Esophagus muscularis mucosa (tissue), 4 donors: Measurements from ENCODE around the gene PTX4. TPM values are rescaled to one million over a fixed set of nuclear protein-coding genes. Genes with fewer than 3 reads are reported as not detected.

Experiments
- DNase-seq: peaks from one replicate; pipeline ENCODE4 v3.0.0-alpha.2; 2017; ENCODE audit errors: extremely low spot score
- H3K27ac ChIP-seq, 4 donors: fragments of 200-600 bp; sonication (generic); replicated peaks in 1 of 4; 1 replicate in 3 of 4; 2 replicates in 1 of 4; pipeline ENCODE4 v1.5.1; 2016 to 2019; ENCODE audit warnings: mild to moderate bottlenecking in 1 of 4
- H3K27me3 ChIP-seq, 4 donors: fragments of 200-600 bp; sonication (generic); one replicate each; pipeline versions ENCODE4 v1.5.1 to v1.6.0; 2016 to 2019
- H3K36me3 ChIP-seq, 4 donors: fragments of 200-600 bp; sonication (generic); one replicate each; pipeline ENCODE4 v1.5.1; 2016 to 2019
- H3K4me1 ChIP-seq, 4 donors: fragments of 200-600 bp; sonication (generic); one replicate each; pipeline ENCODE4 v1.5.1; 2016 to 2019
- H3K4me3 ChIP-seq, 4 donors: fragments of 200-600 bp; sonication (generic); 1 replicate in 2 of 4; 2 replicates in 2 of 4; pipeline ENCODE4 v1.5.1; 2016 to 2019; ENCODE audit warnings: mild to moderate bottlenecking in 4 of 4, moderate library complexity in 1 of 4
- H3K9me3 ChIP-seq, 4 donors: fragments of 200-600 bp; sonication (generic); 1 replicate in 3 of 4; 2 replicates in 1 of 4; pipeline ENCODE4 v1.5.1; 2016 to 2019
- CTCF ChIP-seq, 3 experiments: fragments of 200-600 bp in 2 of 3; fragments of 450-650 bp in 1 of 3; sonication (generic) in 2 of 3; IDR thresholded peaks; one replicate each; pipeline ENCODE4 v1.5.1; 2017 to 2019; ENCODE audit warnings: antibody characterized with exemption in 3 of 3, mild to moderate bottlenecking in 2 of 3, moderate library complexity in 1 of 3
- EP300 ChIP-seq: sonication (generic); formaldehyde crosslinking; IDR thresholded peaks from one replicate; pipeline ENCODE4 v1.6.1; 2017; ENCODE audit warnings: antibody characterized with exemption
- POLR2A ChIP-seq: fragments of 450-650 bp; IDR thresholded peaks from one replicate; pipeline ENCODE4 v1.6.1; 2017; ENCODE audit warnings: antibody characterized with exemption, moderate library complexity, mild to moderate bottlenecking, low read depth
- POLR2AphosphoS5 ChIP-seq, 2 donors: sonication (generic); formaldehyde crosslinking; IDR thresholded peaks; one replicate each; pipeline ENCODE4 v1.6.1; 2017; ENCODE audit warnings: antibody characterized with exemption in 2 of 2
- WGBS: methylation state at CpG from one replicate; pipeline ENCODE4 v1.1.5; 2018; 5-methylcytosine and 5-hydroxymethylcytosine counted together
- intact Hi-C: fragments of 100-400 bp; cut with DNase I; formaldehyde crosslinking; loops from one replicate; pipeline ENCODE4 v1.15.1; 2023
- total RNA-seq, 4 donors: library from RNA; depleted of rRNA; stranded (reverse); fragments of >200 nt; gene quantifications; one replicate each; pipeline versions ENCODE4 v1.1.0 to v1.2.1, GENCODE V29; 2016

Gene PTX4
- total RNA-seq, 4 donors from 2014 or later: 0.39 to 0.75 (median 0.66) TPM; not detected in 1

- DNase-seq: no peak
- TF ChIP-seq CTCF (IDR thresholded peaks at IDR 0.05) (no peak), POLR2AphosphoS5 (IDR thresholded peaks at IDR 0.05) (no peak), EP300 (no peak), POLR2A (no peak)
- whole genome bisulfite sequencing: 61% methylated on average over 15 of the region's 15 CpGs
- no peak overlapping the region for H3K4me3 ChIP-seq
- H3K4me1 ChIP-seq: peaks cover 16 to 24% (median 21%) of the 10 kb centered on the region in 4 donors
- H3K27ac ChIP-seq: peak overlapping the region in 1 of 4 donors; percentile 30
- peaks cover 0 to 7% (median 3%) of the 10 kb centered on the region in 4 donors for H3K9me3 ChIP-seq
- H3K27me3 ChIP-seq: no peaks in the 10 kb centered on the region
- intact Hi-C loops: no loop called here
- H3K36me3 ChIP-seq: peaks cover 0 to 68% (median 36%) of the 10 kb centered on the region in 4 donors
Measured at GRCh38 chr16:1512774-1513173, 24.0 kb upstream of the PTX4 start.

- Histone ChIP-seq H3K9me3 (peaks cover 0 to 7% (median 3%) of the 10 kb centered on the region in 4 donors), H3K27me3 (no peaks in the 10 kb centered on the region), H3K4me1 (peaks cover 16 to 24% (median 21%) of the 10 kb centered on the region in 4 donors), H3K36me3 (peaks cover 0 to 72% (median 43%) of the 10 kb centered on the region in 4 donors), H3K27ac (peak overlapping the region in 1 of 4 donors; percentile 30), H3K4me3 (no peak overlapping the region)
- WGBS: 69% methylated on average over 30 of the region's 30 CpGs
- no peak for TF ChIP-seq CTCF (IDR thresholded peaks at IDR 0.05)
- no peak for TF ChIP-seq POLR2A
- TF ChIP-seq POLR2AphosphoS5 (IDR thresholded peaks at IDR 0.05): no peak
- TF ChIP-seq EP300: no peak
- no peak for DNase-seq
- intact Hi-C loops: no loop called here
Measured at GRCh38 chr16:1511662-1512569, 23.2 kb upstream of the PTX4 start.

DNA sequence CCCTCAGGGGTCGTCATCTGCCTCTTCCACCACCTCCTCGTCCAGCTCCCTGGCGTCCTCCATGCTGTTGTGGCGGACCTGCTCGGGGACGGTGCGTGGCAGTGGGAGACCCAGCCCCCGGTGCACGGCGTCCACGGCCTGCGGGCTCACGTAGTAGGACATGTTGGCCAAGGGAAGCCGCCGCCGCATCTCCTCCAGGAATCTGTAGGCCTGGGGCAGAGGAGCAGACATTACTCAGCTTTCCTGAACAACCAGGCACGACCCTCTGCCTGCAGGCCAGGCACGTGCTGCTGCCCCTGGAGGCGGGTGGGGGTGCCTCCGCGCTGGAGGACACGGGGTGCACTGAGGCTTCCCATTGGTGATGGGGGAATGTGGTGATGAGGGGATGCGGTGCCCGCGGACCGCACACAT lies 22.2 kb upstream of the PTX4 start:
- WGBS: 89% methylated on average over 15 of the region's 26 CpGs
- H3K4me1 ChIP-seq: peaks cover 16 to 24% (median 21%) of the 10 kb centered on the region in 4 donors
- peaks cover 0 to 7% (median 3%) of the 10 kb centered on the region in 4 donors for H3K9me3 ChIP-seq
- no peak overlapping the region for H3K27ac ChIP-seq
- no peak for DNase-seq
- intact Hi-C loops: no loop called here
- H3K27me3 ChIP-seq: no peaks in the 10 kb centered on the region
- no peak for TF ChIP-seq EP300
- no peak for TF ChIP-seq POLR2AphosphoS5 (IDR thresholded peaks at IDR 0.05)
- no peak for TF ChIP-seq CTCF (IDR thresholded peaks at IDR 0.05)
- TF ChIP-seq POLR2A: no peak
- peaks cover 4 to 82% (median 53%) of the 10 kb centered on the region in 4 donors for H3K36me3 ChIP-seq
- no peak overlapping the region for H3K4me3 ChIP-seq

DNA sequence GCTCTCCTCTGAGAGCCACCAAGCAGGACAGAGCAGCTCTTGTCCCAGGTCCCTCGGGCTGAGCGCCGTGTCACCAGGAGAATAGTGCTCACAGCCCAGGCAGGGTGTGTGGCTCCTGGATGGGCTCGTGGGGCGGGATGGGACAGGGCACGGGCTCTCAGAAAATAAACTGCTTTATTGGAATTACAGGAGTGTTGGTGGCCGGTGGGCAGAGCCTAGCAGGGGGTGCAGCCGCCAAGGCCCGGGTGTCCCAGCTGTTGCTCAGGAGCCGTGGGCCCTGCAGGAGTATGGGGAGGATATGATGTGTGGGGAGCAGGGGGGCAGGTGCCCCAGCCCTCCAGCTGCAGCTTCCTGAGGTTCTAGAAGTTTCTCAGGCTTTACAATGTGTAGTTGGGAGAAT lies 21.5 kb upstream of the PTX4 start:
- intact Hi-C loops: no loop called here
- Histone ChIP-seq H3K4me3 (no peak overlapping the region), H3K4me1 (peaks cover 16 to 24% (median 21%) of the 10 kb centered on the region in 4 donors), H3K9me3 (peaks cover 0 to 7% (median 2%) of the 10 kb centered on the region in 4 donors), H3K36me3 (peaks cover 7 to 83% (median 59%) of the 10 kb centered on the region in 4 donors), H3K27ac (peak overlapping the region; percentile 55 to 74 (median 66)), H3K27me3 (no peaks in the 10 kb centered on the region)
- no peak for DNase-seq
- 83% methylated on average over 7 of the region's 10 CpGs for WGBS
- TF ChIP-seq EP300 (no peak), CTCF (IDR thresholded peaks at IDR 0.05) (no peak), POLR2A (no peak), POLR2AphosphoS5 (IDR thresholded peaks at IDR 0.05) (no peak)
